Anterior cingulate cortex (tissue), 58 donors: ENCODE measurements around the gene MTMR10.

ENCODE experiments used
- DNase-seq, 58 donors: peaks; one replicate each; lab custom pipeline; 2025; lab: John Stamatoyannopoulos, UW

MTMR10 gene

GRCh38 chr15:31016446-31016915 is 25.1 kb upstream of the MTMR10 start:
- no peak for DNase-seq

GRCh38 chr15:31014608-31014925 is 23.1 kb upstream of the MTMR10 start:
- no peak for DNase-seq

- DNase-seq = no peak
These were observed 22.6 kb upstream of the MTMR10 start for GRCh38 chr15:31013863-31014607.

- DNase-seq = no peak
These were observed 21.0 kb upstream of the MTMR10 start for GRCh38 chr15:31012455-31012854.

GRCh38 chr15:31010036-31010435 is 18.6 kb upstream of the MTMR10 start:
- DNase-seq = no peak

GRCh38 chr15:31005660-31006059 is 14.2 kb upstream of the MTMR10 start:
- DNase-seq = no peak

GRCh38 chr15:31004220-31004733 is 12.8 kb upstream of the MTMR10 start:
- peak in 1 of 58 donors; percentile 11 for DNase-seq

- DNase-seq = no peak
These were observed 10.3 kb upstream of the MTMR10 start for GRCh38 chr15:31001702-31002101.

- no peak for DNase-seq
These were observed 8.3 kb upstream of the MTMR10 start for GRCh38 chr15:30999729-31000128.

GRCh38 chr15:30997270-30997669 is 5.8 kb upstream of the MTMR10 start:
- DNase-seq = no peak

GRCh38 chr15:30992249-30992864 is 929 bp upstream of the MTMR10 start:
- DNase-seq = no peak

GRCh38 chr15:30990446-30991254 is 778 bp downstream of the MTMR10 start:
- DNase-seq = peak in 1 of 58 donors; percentile 51

- DNase-seq = peak in 1 of 58 donors; percentile 31
These were observed 1.4 kb downstream of the MTMR10 start for GRCh38 chr15:30990036-30990435.

- DNase-seq = peak in 15 of 58 donors; percentile 8 to 63 (median 48)
These were observed 6.3 kb downstream of the MTMR10 start for GRCh38 chr15:30985081-30985531.

GRCh38 chr15:30984542-30984941 is 6.9 kb downstream of the MTMR10 start:
- peak in 26 of 58 donors; percentile 15 to 87 (median 36) for DNase-seq

- DNase-seq = no peak
These were observed 7.3 kb downstream of the MTMR10 start for GRCh38 chr15:30984118-30984517.

- no peak for DNase-seq
These were observed 12.0 kb downstream of the MTMR10 start for GRCh38 chr15:30979457-30979856.

- DNase-seq = no peak
These were observed 13.1 kb downstream of the MTMR10 start for GRCh38 chr15:30978328-30978727.

- no peak for DNase-seq
These were observed 17.3 kb downstream of the MTMR10 start for GRCh38 chr15:30974112-30974511.

GRCh38 chr15:30973379-30973778 is 18.0 kb downstream of the MTMR10 start:
- peak in 8 of 58 donors; percentile 28 to 57 (median 41) for DNase-seq

GRCh38 chr15:30969724-30970123 is 21.7 kb downstream of the MTMR10 start:
- no peak for DNase-seq
